ENCODE measurements around the gene SPRR2E. TPM values are rescaled to one million over a fixed set of nuclear protein-coding genes. Genes with fewer than 3 reads are reported as not detected.
"Not testable (repeated sequence)": the region's sequence is repeated elsewhere in the genome, so short reads cannot be mapped to it uniquely, and the experiment has no call there.

The SPRR2E gene
- polyA plus RNA-seq, 3 donors, result 2.0 TPM; not detected in 2

- no peak overlapping the region for H3K27ac ChIP-seq (ENCODE audit: low read depth, low read length)
- WGBS, 3 donors, result 72 to 81% (median 79%) methylated on average over 5 of the region's 5 CpGs
Measured at GRCh38 chr1:153072806-153073726, 21.3 kb downstream of the SPRR2E start.

DNA sequence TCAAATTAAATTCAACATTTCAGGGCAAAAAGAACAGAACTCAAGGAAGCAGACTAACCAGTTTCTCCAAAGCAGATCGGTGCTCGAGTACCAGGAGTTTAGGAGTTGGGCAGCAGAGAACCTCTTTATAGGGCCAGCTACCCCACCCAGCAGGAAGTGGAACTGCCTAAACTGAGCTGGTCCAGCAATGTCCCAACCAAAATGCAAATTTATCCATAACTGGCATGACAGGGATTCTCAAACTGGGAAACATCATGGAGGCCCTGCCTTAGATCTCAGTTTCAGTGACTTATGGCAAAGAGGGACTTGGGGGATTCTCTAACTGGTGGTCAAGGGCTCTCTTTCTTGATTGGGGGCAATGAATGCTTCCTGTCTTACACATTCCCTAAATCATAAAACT is 22.8 kb downstream of the SPRR2E start, which contains the start of gene SPRR2B:
TSS of gene SPRR2B (minus strand) at position 101 of the 400 bp plus-strand sequence. CDS start 772 bp downstream, outside the sequence.
- 40 to 88% (median 68%) methylated on average over 2 of the region's 2 CpGs for WGBS, 3 donors
- H3K27ac ChIP-seq (ENCODE audit: low read depth, low read length), result no peak within 1 kb of the TSS

DNA sequence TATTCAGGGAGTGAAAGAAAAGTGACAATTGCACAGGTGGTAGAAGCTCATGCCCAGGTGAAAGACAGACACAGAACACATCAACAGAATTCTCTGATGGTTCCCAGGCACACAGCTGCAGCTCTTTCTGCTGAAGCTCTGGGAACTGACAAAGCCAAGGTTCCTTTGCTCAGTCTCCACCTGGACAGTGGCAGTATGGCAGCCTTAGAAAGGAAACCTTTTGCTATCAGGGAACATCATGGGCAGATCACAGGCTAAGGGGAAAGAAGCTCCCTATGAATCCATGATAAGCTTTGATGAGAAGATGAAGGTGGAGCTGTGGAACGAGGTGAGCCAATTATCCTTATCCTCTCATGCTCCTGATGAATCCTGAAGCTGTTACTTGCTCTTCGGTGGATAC is 24.1 kb downstream of the SPRR2E start:
- 65 to 85% (median 67%) methylated on average over 2 of the region's 2 CpGs for WGBS, 3 donors
- H3K27ac ChIP-seq (ENCODE audit: low read depth, low read length), result no peak overlapping the region

GRCh38 chr1:153058826-153059784 is 35.2 kb downstream of the SPRR2E start:
- 66 to 73% (median 68%) methylated on average over 6 of the region's 6 CpGs for WGBS, 3 donors
- H3K27ac ChIP-seq (ENCODE audit: low read depth, low read length), result no peak overlapping the region

GRCh38 chr1:153058154-153058553 is 36.2 kb downstream of the SPRR2E start:
- H3K27ac ChIP-seq (ENCODE audit: low read depth, low read length), result no peak overlapping the region
- 64 to 73% (median 67%) methylated on average over 2 of the region's 2 CpGs for WGBS, 3 donors

DNA sequence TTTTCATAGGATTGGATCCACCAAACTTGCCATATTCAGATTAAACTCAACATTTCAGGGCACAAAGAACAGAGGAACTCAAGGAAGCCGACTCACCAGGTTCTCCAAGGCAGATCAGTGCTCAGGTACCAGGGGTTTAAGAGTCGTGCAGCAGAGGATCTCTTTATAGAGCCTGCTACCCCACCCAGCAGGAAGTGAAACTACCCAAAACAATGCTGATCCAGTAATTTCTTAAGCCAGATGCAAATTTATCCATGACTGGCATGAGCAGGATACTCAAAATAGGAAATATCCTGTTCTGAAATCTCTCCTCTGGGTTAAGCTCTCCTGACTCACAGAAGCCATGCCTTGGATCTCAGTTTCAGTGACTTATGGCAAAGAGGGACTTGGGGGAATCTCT is 37.0 kb downstream of the SPRR2E start, which contains the start of gene SPRR2A:
TSS of gene SPRR2A (minus strand) at position 138 of the 400 bp plus-strand sequence. CDS start 777 bp downstream, outside the sequence.
- no peak within 1 kb of the TSS for H3K27ac ChIP-seq (ENCODE audit: low read depth, low read length)
- WGBS, 3 donors, result 64 to 76% (median 65%) methylated on average over 2 of the region's 2 CpGs

DNA sequence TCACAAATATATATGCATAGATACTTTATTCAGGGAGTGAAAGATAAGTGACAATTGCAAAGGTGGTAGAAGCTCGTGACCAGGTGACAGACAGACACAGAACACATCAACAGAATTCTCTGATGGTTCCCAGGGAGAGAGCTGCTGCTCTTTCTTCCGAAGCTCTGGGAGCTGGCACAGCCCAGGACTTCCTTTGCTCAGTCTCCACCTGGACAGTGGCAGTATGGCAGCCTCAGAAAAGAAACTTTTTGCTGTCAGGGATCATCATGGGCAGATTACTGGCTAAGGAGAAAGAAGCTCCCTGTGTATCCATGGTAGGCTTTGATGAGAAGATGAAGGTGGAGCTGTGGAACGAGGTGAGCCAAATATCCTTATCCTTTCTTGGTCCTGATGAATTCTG is 38.2 kb downstream of the SPRR2E start:
- H3K27ac ChIP-seq (ENCODE audit: low read depth, low read length), result not testable (repeated sequence)
- 46 to 62% (median 58%) methylated on average over 3 of the region's 3 CpGs for WGBS, 3 donors

DNA sequence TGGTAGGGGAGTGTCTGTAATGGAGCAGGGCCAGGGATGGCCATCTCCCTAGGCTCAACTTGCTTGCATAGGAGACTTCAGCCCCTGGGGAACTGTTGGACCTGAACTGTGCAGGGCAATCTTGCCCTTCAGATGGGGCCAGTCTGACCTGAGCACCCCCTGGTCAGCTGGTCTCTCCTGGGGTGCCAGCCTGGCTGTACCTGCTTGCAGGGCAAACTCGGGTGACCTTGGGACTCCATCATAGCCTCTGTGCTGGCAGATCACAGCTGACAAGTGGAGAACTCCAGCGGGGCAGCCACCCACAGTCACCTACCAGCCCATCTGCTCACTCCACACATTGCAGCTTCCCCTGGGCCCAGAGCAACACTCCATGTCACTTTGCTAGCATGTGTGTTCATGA is 45.1 kb downstream of the SPRR2E start:
- H3K27ac ChIP-seq (ENCODE audit: low read depth, low read length), result no peak overlapping the region
- 68 to 87% (median 85%) methylated on average over 2 of the region's 2 CpGs for whole genome bisulfite sequencing, 3 donors

Other genes with a start within 250 kb of the SPRR2E start
- gene LCE7A, start 234.5 kb downstream of the SPRR2E start, polyA plus RNA-seq, result not detected
- gene SMCP, start 216.2 kb downstream of the SPRR2E start, polyA plus RNA-seq, result not detected
- gene IVL, start 186.0 kb downstream of the SPRR2E start, polyA plus RNA-seq, result under 1 TPM in 2 of 3 donors, not detected in 1; 0.06 to 0.40 TPM
- gene SPRR5, start 147.3 kb downstream of the SPRR2E start, polyA plus RNA-seq, result not detected
- gene SPRR4, start 123.9 kb downstream of the SPRR2E start, polyA plus RNA-seq, result not detected
- 1 to 10 TPM in 1 of 3 donors, not detected in 2; 9.5 TPM for gene SPRR1A, start 110.4 kb downstream of the SPRR2E start, polyA plus RNA-seq
- gene SPRR3, start 92.8 kb downstream of the SPRR2E start, polyA plus RNA-seq, result 10 to 100 TPM in 1 of 3 donors, 1 to 10 TPM in 1, under 1 TPM in 1; 0.53 to 20.3 (median 1.2) TPM
- 1 to 10 TPM in 1 of 3 donors, not detected in 2; 2.6 TPM for gene SPRR1B, start 63.3 kb downstream of the SPRR2E start, polyA plus RNA-seq
- 1 to 10 TPM in 1 of 3 donors, not detected in 2; 1.3 TPM for gene SPRR2D, start 53.4 kb downstream of the SPRR2E start, polyA plus RNA-seq
- 1 to 10 TPM in 1 of 3 donors, under 1 TPM in 1, not detected in 1; 0.14 to 5.4 TPM for gene SPRR2A, start 37.0 kb downstream of the SPRR2E start, polyA plus RNA-seq
- gene SPRR2B, start 22.9 kb downstream of the SPRR2E start, polyA plus RNA-seq, result 1 to 10 TPM in 1 of 3 donors, not detected in 2; 1.1 TPM
- gene SPRR2F, start 19.0 kb upstream of the SPRR2E start, polyA plus RNA-seq, result 1 to 10 TPM in 1 of 3 donors, under 1 TPM in 1, not detected in 1; 0.90 to 1.1 TPM
- not detected for gene SPRR2G, start 56.4 kb upstream of the SPRR2E start, polyA plus RNA-seq
- gene LELP1, start 108.9 kb upstream of the SPRR2E start, polyA plus RNA-seq, result not detected
- 1 to 10 TPM in 1 of 3 donors, not detected in 2; 1.0 TPM for gene PRR9, start 123.1 kb upstream of the SPRR2E start, polyA plus RNA-seq
- gene LORICRIN, start 165.2 kb upstream of the SPRR2E start, polyA plus RNA-seq, result not detected
- not detected for gene PGLYRP3, start 218.4 kb upstream of the SPRR2E start, polyA plus RNA-seq